Measurements from ENCODE around the gene AMBP. TPM values are rescaled to one million over a fixed set of nuclear protein-coding genes. Genes with fewer than 3 reads are reported as not detected.

The AMBP gene
- total RNA-seq, 1 experiment from 2014 or later, result 0.22 TPM

- Histone ChIP-seq H3K79me2 (ENCODE audit: low read length) (no peaks in the 10 kb centered on the region), H3K9me3 (ENCODE audit: low read length) (no peaks in the 10 kb centered on the region), H2AFZ (ENCODE audit: low read length) (no peak overlapping the region), H4K20me1 (ENCODE audit: low read length) (no peaks in the 10 kb centered on the region), H3K9ac (ENCODE audit: low read length) (no peak overlapping the region), H3K27me3 (ENCODE audit: low read length) (no peaks in the 10 kb centered on the region), H3F3A (ENCODE audit: low read length, unreplicated experiment) (no peaks in the 10 kb centered on the region), H3K27ac (ENCODE audit: low read length) (no peak overlapping the region), H3K36me3 (ENCODE audit: low read depth, low read length) (no peaks in the 10 kb centered on the region), H3K4me2 (ENCODE audit: low read length) (no peak overlapping the region), H3K9me2 (replicated peaks; ENCODE audit: low read length) (no peaks in the 10 kb centered on the region), H3K4me1 (ENCODE audit: insufficient read depth, low read length) (no peaks in the 10 kb centered on the region), H3K4me3 (ENCODE audit: low read length) (no peak overlapping the region)
- no peak for ATAC-seq
- TF ChIP-seq CTCF (conservative IDR thresholded peaks at IDR 0.05; ENCODE audit: low read depth, low read length), result no peak
- no peak for TF ChIP-seq EZH2phosphoT487 (IDR thresholded peaks at IDR 0.05; ENCODE audit: borderline replicate concordance, low read length)
- TF ChIP-seq EZH2 (IDR thresholded peaks at IDR 0.05; ENCODE audit: low read length, unreplicated experiment), result no peak
- BruUV-seq (replicated peaks), result no TSS peak
- ChIA-PET POLR2A (ENCODE audit: unreplicated experiment) (no interaction called here), CTCF (no interaction called here)
- intact Hi-C loops (cut with micrococcal nuclease), result no loop called here
- no peak for DNase-seq
These were observed 23.0 kb downstream of the AMBP start for GRCh38 chr9:114055061-114055460.

GRCh38 chr9:114054191-114054690, 23.9 kb downstream of the AMBP start:
- Histone ChIP-seq H3K79me2 (ENCODE audit: low read length) (no peaks in the 10 kb centered on the region), H3K27ac (ENCODE audit: low read length) (no peak overlapping the region), H3K36me3 (ENCODE audit: low read depth, low read length) (no peaks in the 10 kb centered on the region), H3K9me3 (ENCODE audit: low read length) (no peaks in the 10 kb centered on the region), H4K20me1 (ENCODE audit: low read length) (no peaks in the 10 kb centered on the region), H3K9ac (ENCODE audit: low read length) (no peak overlapping the region), H3K9me2 (replicated peaks; ENCODE audit: low read length) (no peaks in the 10 kb centered on the region), H3K4me3 (ENCODE audit: low read length) (no peak overlapping the region), H3K27me3 (ENCODE audit: low read length) (no peaks in the 10 kb centered on the region), H3F3A (ENCODE audit: low read length, unreplicated experiment) (no peaks in the 10 kb centered on the region), H3K4me1 (ENCODE audit: insufficient read depth, low read length) (no peaks in the 10 kb centered on the region), H2AFZ (ENCODE audit: low read length) (no peak overlapping the region), H3K4me2 (ENCODE audit: low read length) (no peak overlapping the region)
- DNase-seq (no peak), ATAC-seq (no peak)
- no TSS peak for BruUV-seq (replicated peaks)
- CTCF ChIA-PET, result no interaction called here
- intact Hi-C loops (cut with micrococcal nuclease), result no loop called here
- POLR2A ChIA-PET (ENCODE audit: unreplicated experiment), result no interaction called here
- TF ChIP-seq CTCF (conservative IDR thresholded peaks at IDR 0.05; ENCODE audit: low read depth, low read length) (no peak), EZH2 (IDR thresholded peaks at IDR 0.05; ENCODE audit: low read length, unreplicated experiment) (no peak), EZH2phosphoT487 (IDR thresholded peaks at IDR 0.05; ENCODE audit: borderline replicate concordance, low read length) (no peak)

- ChIA-PET CTCF (no interaction called here), POLR2A (ENCODE audit: unreplicated experiment) (no interaction called here)
- no peak overlapping the region for H2AFZ ChIP-seq (ENCODE audit: low read length)
- H3K27ac ChIP-seq (ENCODE audit: low read length), result no peak overlapping the region
- H3K4me1 ChIP-seq (ENCODE audit: insufficient read depth, low read length), result no peaks in the 10 kb centered on the region
- no peaks in the 10 kb centered on the region for H3K9me2 ChIP-seq (replicated peaks; ENCODE audit: low read length)
- H3K4me3 ChIP-seq (ENCODE audit: low read length), result no peak overlapping the region
- H3K9ac ChIP-seq (ENCODE audit: low read length), result no peak overlapping the region
- no TSS peak for BruUV-seq (replicated peaks)
- no peak for DNase-seq
- ATAC-seq, result no peak
- H3K79me2 ChIP-seq (ENCODE audit: low read length), result no peaks in the 10 kb centered on the region
- intact Hi-C loops (cut with micrococcal nuclease), result no loop called here
- H3K27me3 ChIP-seq (ENCODE audit: low read length), result no peaks in the 10 kb centered on the region
- TF ChIP-seq CTCF (conservative IDR thresholded peaks at IDR 0.05; ENCODE audit: low read depth, low read length) (no peak), EZH2 (IDR thresholded peaks at IDR 0.05; ENCODE audit: low read length, unreplicated experiment) (no peak), EZH2phosphoT487 (IDR thresholded peaks at IDR 0.05; ENCODE audit: borderline replicate concordance, low read length) (no peak)
- no peaks in the 10 kb centered on the region for H4K20me1 ChIP-seq (ENCODE audit: low read length)
- H3F3A ChIP-seq (ENCODE audit: low read length, unreplicated experiment), result no peaks in the 10 kb centered on the region
- no peaks in the 10 kb centered on the region for H3K9me3 ChIP-seq (ENCODE audit: low read length)
- H3K36me3 ChIP-seq (ENCODE audit: low read depth, low read length), result no peaks in the 10 kb centered on the region; the same call in 1 of the 2 replicates
- no peak overlapping the region for H3K4me2 ChIP-seq (ENCODE audit: low read length)
These were observed 24.7 kb downstream of the AMBP start for GRCh38 chr9:114053246-114054005.

All from PC-3 (cell line).